GM23248 (cell line): ENCODE data around the gene SHISAL2A.

ENCODE experiments used
- EZH2 ChIP-seq: fragments of 200-600 bp; sonication (generic); IDR thresholded peaks from 2 replicates; pipeline ENCODE4 v1.6.1; 2018; ENCODE audit warnings: antibody characterized with exemption, mild to moderate bottlenecking; ENCODE audit not compliant: insufficient read depth, poor library complexity, severe bottlenecking
- EZH2phosphoT487 ChIP-seq: fragments of 200-600 bp; sonication (generic); IDR thresholded peaks from 2 replicates; pipeline ENCODE4 v1.6.1; 2018; ENCODE audit warnings: antibody characterized with exemption, moderate library complexity, mild to moderate bottlenecking, low read depth; ENCODE audit not compliant: insufficient read depth

DNA sequence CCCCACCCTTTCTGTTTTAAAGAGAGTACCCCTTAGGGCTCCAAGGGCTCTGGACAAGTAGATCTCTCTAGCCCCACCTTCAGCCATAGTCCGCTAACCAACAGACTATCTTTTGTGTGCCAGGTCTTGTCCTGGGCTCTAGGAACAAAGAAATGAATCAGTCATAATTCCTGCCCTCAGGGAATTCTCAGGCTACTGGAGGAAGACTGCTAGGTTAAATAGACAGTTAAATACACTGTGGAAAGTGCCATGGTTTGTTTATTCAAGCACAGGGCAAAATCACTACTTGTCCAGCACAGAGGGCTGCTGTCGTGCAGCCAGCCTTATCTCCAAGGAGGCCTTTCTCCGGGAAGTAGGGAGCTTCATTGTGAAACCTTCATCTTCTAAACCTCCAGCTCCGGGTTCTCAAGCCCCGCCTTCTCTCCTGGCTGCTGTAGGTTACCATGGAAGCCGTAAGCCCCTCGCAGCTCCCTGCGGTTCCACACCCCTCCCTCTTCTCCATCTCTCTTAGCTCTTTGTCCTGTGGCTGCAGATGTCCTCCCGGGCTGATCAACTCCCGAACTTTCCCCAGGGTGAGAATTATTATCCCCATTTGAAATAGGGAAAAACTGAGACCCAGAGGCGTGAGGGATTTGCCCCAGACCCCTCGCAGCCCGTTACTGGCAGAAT is 29.8 kb downstream of the SHISAL2A start:
- TF ChIP-seq EZH2phosphoT487 (no peak), EZH2 (no peak)
